ENCODE data around the gene OGFOD3.

Gene OGFOD3

DNA sequence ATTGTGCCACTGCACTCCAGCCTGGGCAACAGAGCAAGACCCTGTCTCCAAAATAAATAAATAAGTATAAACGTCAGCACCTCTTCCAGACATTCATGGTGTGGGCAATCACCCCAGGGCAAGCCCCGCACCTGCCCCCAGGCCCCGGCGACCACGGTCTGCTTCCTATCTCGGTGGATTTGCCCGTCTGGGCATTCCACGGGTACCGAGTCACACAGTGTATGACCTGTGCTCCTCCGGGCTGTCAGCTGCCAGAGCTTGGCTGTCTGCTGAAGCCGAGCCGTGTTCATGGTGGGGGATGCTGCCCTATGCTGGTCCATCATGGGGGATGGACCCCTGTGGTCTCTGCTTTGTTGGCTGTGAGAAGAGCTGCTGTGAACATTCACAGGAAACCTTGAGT lies 16.7 kb upstream of the OGFOD3 start:
- no peak overlapping the region for H3K9ac ChIP-seq (ENCODE audit: low read length in 5 of 5)
- H3K9me3 ChIP-seq (ENCODE audit: control insufficient read depth in 5 of 5, low read length in 5 of 5), result no peaks in the 10 kb centered on the region
- H3K27me3 ChIP-seq (ENCODE audit: control insufficient read depth in 5 of 5, insufficient read depth in 4 of 5, low read length in 5 of 5), result no peaks in the 10 kb centered on the region
- no peak overlapping the region for H3K27ac ChIP-seq (ENCODE audit: low read depth, low read length)
- peaks cover 0 to 31% (median 26%) of the 10 kb centered on the region in 5 donors for H3K36me3 ChIP-seq (ENCODE audit: control insufficient read depth in 5 of 5, insufficient read depth in 5 of 5, low read length in 5 of 5)
- H3K4me1 ChIP-seq (ENCODE audit: control insufficient read depth in 5 of 5, insufficient read depth in 5 of 5, low read length in 5 of 5), result peaks cover 0 to 7% (median 5%) of the 10 kb centered on the region in 5 donors
- no peak overlapping the region for H3K4me3 ChIP-seq (ENCODE audit: low read depth in 1 of 5, low read length in 5 of 5)

DNA sequence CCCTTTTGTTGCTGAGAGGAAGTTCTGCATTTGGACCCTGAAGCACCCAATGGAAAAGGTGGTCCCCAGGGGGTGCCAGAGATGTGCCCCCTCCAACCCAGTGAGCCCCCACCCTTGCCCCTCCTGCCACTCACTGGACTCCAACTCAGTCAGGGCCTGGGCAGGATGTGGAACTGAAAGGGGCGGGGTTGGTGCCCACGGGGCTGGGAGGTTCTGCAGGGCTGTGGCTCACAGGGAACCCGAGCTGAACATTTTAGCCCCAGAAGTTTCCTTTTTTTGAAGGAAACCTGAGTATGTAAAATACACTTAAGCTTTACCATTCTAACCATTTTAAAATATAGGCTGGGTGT lies 15.8 kb upstream of the OGFOD3 start:
- H3K27ac ChIP-seq (ENCODE audit: low read depth, low read length), result no peak overlapping the region
- no peaks in the 10 kb centered on the region for H3K27me3 ChIP-seq (ENCODE audit: control insufficient read depth in 5 of 5, insufficient read depth in 4 of 5, low read length in 5 of 5)
- peaks cover 0 to 40% (median 30%) of the 10 kb centered on the region in 5 donors for H3K36me3 ChIP-seq (ENCODE audit: control insufficient read depth in 5 of 5, insufficient read depth in 5 of 5, low read length in 5 of 5)
- H3K4me3 ChIP-seq (ENCODE audit: low read depth in 1 of 5, low read length in 5 of 5), result no peak overlapping the region
- no peaks in the 10 kb centered on the region for H3K9me3 ChIP-seq (ENCODE audit: control insufficient read depth in 5 of 5, low read length in 5 of 5)
- no peak overlapping the region for H3K9ac ChIP-seq (ENCODE audit: low read length in 5 of 5)
- no peaks in the 10 kb centered on the region for H3K4me1 ChIP-seq (ENCODE audit: control insufficient read depth in 5 of 5, insufficient read depth in 5 of 5, low read length in 5 of 5)

DNA sequence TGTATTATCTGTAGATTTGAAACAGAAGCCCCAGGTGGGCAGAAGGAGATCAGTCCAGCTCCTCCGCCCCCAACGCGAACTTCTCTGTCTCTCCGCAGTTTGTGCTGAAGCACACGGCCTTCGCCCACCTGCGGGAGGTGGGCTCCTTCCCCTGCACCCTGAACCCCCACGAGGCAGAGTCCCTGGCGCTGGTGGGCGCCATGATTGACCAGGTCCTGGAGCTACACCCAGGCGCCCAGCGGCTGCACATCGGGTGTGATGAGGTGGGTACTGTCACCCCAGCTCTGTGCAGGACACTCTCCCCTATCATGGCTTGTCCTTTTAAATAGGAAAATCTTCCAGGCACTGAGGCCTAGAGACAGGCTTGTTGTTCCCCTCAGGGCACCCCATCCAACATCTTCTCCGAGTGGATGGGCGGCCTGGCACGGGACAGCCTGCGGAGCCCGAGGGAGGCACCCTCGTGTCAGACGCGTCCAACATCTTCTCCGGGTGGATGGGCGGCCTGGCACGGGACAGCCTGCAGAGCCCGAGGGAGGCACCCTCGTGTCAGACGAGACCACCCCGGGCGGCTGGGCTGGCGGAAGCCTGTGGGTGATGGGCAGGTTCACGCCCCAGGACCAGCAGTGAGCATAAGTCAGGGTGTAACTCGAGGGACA lies 15.3 kb upstream of the OGFOD3 start:
- Histone ChIP-seq H3K36me3 (ENCODE audit: control insufficient read depth in 5 of 5, insufficient read depth in 5 of 5, low read length in 5 of 5) (peaks cover 0 to 41% (median 29%) of the 10 kb centered on the region in 5 donors), H3K4me3 (ENCODE audit: low read depth in 1 of 5, low read length in 5 of 5) (no peak overlapping the region)

GRCh38 chr17:82432017-82432416 lies 13.6 kb upstream of the OGFOD3 start:
- no peak overlapping the region for H3K27ac ChIP-seq (ENCODE audit: low read depth, low read length)
- no peaks in the 10 kb centered on the region for H3K27me3 ChIP-seq (ENCODE audit: control insufficient read depth in 5 of 5, insufficient read depth in 4 of 5, low read length in 5 of 5)
- no peak overlapping the region for H3K4me3 ChIP-seq (ENCODE audit: low read depth in 1 of 5, low read length in 5 of 5)
- H3K9me3 ChIP-seq (ENCODE audit: control insufficient read depth in 5 of 5, low read length in 5 of 5), result no peaks in the 10 kb centered on the region
- peaks cover 0 to 39% (median 26%) of the 10 kb centered on the region in 5 donors for H3K36me3 ChIP-seq (ENCODE audit: control insufficient read depth in 5 of 5, insufficient read depth in 5 of 5, low read length in 5 of 5)
- no peak overlapping the region for H3K9ac ChIP-seq (ENCODE audit: low read length in 5 of 5)
- no peaks in the 10 kb centered on the region for H3K4me1 ChIP-seq (ENCODE audit: control insufficient read depth in 5 of 5, insufficient read depth in 5 of 5, low read length in 5 of 5)

More for the DNA sequence above, 15.3 kb upstream of the OGFOD3 start:
- H3K4me1 ChIP-seq (ENCODE audit: control insufficient read depth in 5 of 5, insufficient read depth in 5 of 5, low read length in 5 of 5), result no peaks in the 10 kb centered on the region
- no peak overlapping the region for H3K27ac ChIP-seq (ENCODE audit: low read depth, low read length)
- no peaks in the 10 kb centered on the region for H3K27me3 ChIP-seq (ENCODE audit: control insufficient read depth in 5 of 5, insufficient read depth in 4 of 5, low read length in 5 of 5)
- no peaks in the 10 kb centered on the region for H3K9me3 ChIP-seq (ENCODE audit: control insufficient read depth in 5 of 5, low read length in 5 of 5)
- no peak overlapping the region for H3K9ac ChIP-seq (ENCODE audit: low read length in 5 of 5)

DNA sequence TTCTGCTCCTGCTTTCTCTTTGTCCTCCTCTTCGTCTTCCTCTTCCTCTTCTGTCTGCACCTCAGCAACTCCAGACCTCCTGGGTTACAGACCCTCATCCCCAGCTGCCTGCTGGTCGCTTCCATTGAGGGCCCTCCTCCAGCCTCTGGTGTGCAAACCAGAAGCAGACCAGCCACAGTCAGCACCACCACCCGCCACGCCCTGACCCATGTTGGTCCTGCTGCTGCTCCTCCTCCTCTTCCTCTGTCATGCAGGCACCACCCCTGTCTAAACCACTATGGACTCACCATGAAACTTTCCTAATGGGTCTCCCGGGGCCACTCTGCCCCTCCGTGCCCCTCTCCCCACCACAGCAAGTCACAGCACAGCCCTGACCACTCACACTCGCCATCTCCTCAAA lies 11.4 kb upstream of the OGFOD3 start:
- Histone ChIP-seq H3K27ac (ENCODE audit: low read depth, low read length) (no peak overlapping the region), H3K4me3 (ENCODE audit: low read depth in 1 of 5, low read length in 5 of 5) (no peak overlapping the region), H3K9me3 (ENCODE audit: control insufficient read depth in 5 of 5, low read length in 5 of 5) (no peaks in the 10 kb centered on the region), H3K36me3 (ENCODE audit: control insufficient read depth in 5 of 5, insufficient read depth in 5 of 5, low read length in 5 of 5) (peaks cover 0 to 20% (median 12%) of the 10 kb centered on the region in 5 donors), H3K9ac (ENCODE audit: low read length in 5 of 5) (no peak overlapping the region), H3K4me1 (ENCODE audit: control insufficient read depth in 5 of 5, insufficient read depth in 5 of 5, low read length in 5 of 5) (peaks cover 0 to 2% (median 1%) of the 10 kb centered on the region in 5 donors), H3K27me3 (ENCODE audit: control insufficient read depth in 5 of 5, insufficient read depth in 4 of 5, low read length in 5 of 5) (no peaks in the 10 kb centered on the region)

DNA sequence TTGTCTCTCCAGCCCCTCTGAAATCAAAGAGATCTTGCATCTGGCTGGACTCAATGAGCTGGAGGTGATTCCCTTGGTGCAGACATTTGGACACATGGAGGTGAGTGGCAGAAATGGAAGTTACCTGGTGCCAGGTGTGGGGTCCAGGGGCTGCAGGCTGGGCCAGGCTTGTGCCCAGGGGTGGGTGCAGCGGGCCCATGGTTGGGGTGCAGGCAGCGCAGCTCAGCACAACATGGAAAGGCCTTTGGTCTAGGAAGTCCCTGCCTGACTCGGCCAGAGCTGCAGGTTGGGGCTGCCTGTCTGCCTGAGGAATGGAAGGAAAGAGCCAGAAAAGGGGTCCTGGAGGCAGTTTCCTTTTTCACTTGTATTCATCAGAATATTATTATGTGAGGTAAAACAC lies 10.2 kb upstream of the OGFOD3 start:
- H3K27ac ChIP-seq (ENCODE audit: low read depth, low read length), result no peak overlapping the region
- no peak overlapping the region for H3K4me3 ChIP-seq (ENCODE audit: low read depth in 1 of 5, low read length in 5 of 5)
- peaks cover 2 to 13% (median 11%) of the 10 kb centered on the region in 5 donors for H3K4me1 ChIP-seq (ENCODE audit: control insufficient read depth in 5 of 5, insufficient read depth in 5 of 5, low read length in 5 of 5)
- no peaks in the 10 kb centered on the region for H3K9me3 ChIP-seq (ENCODE audit: control insufficient read depth in 5 of 5, low read length in 5 of 5)
- no peak overlapping the region for H3K9ac ChIP-seq (ENCODE audit: low read length in 5 of 5)
- no peaks in the 10 kb centered on the region for H3K27me3 ChIP-seq (ENCODE audit: control insufficient read depth in 5 of 5, insufficient read depth in 4 of 5, low read length in 5 of 5)
- H3K36me3 ChIP-seq (ENCODE audit: control insufficient read depth in 5 of 5, insufficient read depth in 5 of 5, low read length in 5 of 5), result peaks cover 0 to 13% (median 12%) of the 10 kb centered on the region in 5 donors

DNA sequence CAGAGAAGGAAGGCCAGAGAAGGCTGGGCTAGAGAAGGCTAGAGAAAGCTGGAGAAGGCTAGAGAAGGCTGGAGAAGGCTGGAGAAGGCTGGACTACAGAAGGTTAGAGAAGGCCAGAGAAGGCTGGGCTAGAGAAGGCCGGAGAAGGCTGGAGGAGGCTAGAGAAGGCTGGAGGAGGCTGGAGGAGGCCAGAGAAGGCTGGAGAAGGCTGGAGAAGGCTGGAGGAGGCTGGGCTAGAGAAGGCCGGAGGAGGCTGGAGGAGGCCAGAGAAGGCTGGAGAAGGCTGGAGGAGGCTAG lies 6.4 kb upstream of the OGFOD3 start:
- no peak overlapping the region for H3K4me3 ChIP-seq (ENCODE audit: low read depth in 1 of 5, low read length in 5 of 5)
- H3K36me3 ChIP-seq (ENCODE audit: control insufficient read depth in 5 of 5, insufficient read depth in 5 of 5, low read length in 5 of 5), result peaks cover 0 to 11% (median 4%) of the 10 kb centered on the region in 5 donors
- no peaks in the 10 kb centered on the region for H3K27me3 ChIP-seq (ENCODE audit: control insufficient read depth in 5 of 5, insufficient read depth in 4 of 5, low read length in 5 of 5)
- peaks cover 0 to 8% (median 7%) of the 10 kb centered on the region in 5 donors for H3K9me3 ChIP-seq (ENCODE audit: control insufficient read depth in 5 of 5, low read length in 5 of 5)
- no peak overlapping the region for H3K9ac ChIP-seq (ENCODE audit: low read length in 5 of 5)
- no peak overlapping the region for H3K27ac ChIP-seq (ENCODE audit: low read depth, low read length)
- H3K4me1 ChIP-seq (ENCODE audit: control insufficient read depth in 5 of 5, insufficient read depth in 5 of 5, low read length in 5 of 5), result peaks cover 2 to 13% (median 12%) of the 10 kb centered on the region in 5 donors

GRCh38 chr17:82424001-82424862 lies 5.8 kb upstream of the OGFOD3 start:
- peaks cover 2 to 18% (median 13%) of the 10 kb centered on the region in 5 donors for H3K4me1 ChIP-seq (ENCODE audit: control insufficient read depth in 5 of 5, insufficient read depth in 5 of 5, low read length in 5 of 5)
- H3K4me3 ChIP-seq (ENCODE audit: low read depth in 1 of 5, low read length in 5 of 5), result peak overlapping the region in 3 of 5 donors; percentile 46 to 56 (median 52)
- H3K27me3 ChIP-seq (ENCODE audit: control insufficient read depth in 5 of 5, insufficient read depth in 4 of 5, low read length in 5 of 5), result no peaks in the 10 kb centered on the region
- H3K27ac ChIP-seq (ENCODE audit: low read depth, low read length), result no peak overlapping the region
- peaks cover 0 to 8% (median 7%) of the 10 kb centered on the region in 5 donors for H3K9me3 ChIP-seq (ENCODE audit: control insufficient read depth in 5 of 5, low read length in 5 of 5)
- peaks cover 0 to 6% (median 3%) of the 10 kb centered on the region in 5 donors for H3K36me3 ChIP-seq (ENCODE audit: control insufficient read depth in 5 of 5, insufficient read depth in 5 of 5, low read length in 5 of 5)
- H3K9ac ChIP-seq (ENCODE audit: low read length in 5 of 5), result no peak overlapping the region

GRCh38 chr17:82419540-82419939 lies 1.2 kb upstream of the OGFOD3 start:
- H3K27ac ChIP-seq (ENCODE audit: low read depth, low read length), result no peak overlapping the region
- peaks cover 0 to 8% (median 7%) of the 10 kb centered on the region in 5 donors for H3K9me3 ChIP-seq (ENCODE audit: control insufficient read depth in 5 of 5, low read length in 5 of 5)
- peaks cover 6 to 28% (median 25%) of the 10 kb centered on the region in 5 donors for H3K4me1 ChIP-seq (ENCODE audit: control insufficient read depth in 5 of 5, insufficient read depth in 5 of 5, low read length in 5 of 5)
- H3K9ac ChIP-seq (ENCODE audit: low read length in 5 of 5), result peak overlapping the region in 4 of 5 donors; percentile 85 to 90 (median 88)
- H3K27me3 ChIP-seq (ENCODE audit: control insufficient read depth in 5 of 5, insufficient read depth in 4 of 5, low read length in 5 of 5), result no peaks in the 10 kb centered on the region
- H3K36me3 ChIP-seq (ENCODE audit: control insufficient read depth in 5 of 5, insufficient read depth in 5 of 5, low read length in 5 of 5), result peaks cover 0 to 3% (median 2%) of the 10 kb centered on the region in 5 donors
- peak overlapping the region in 4 of 5 donors; percentile 44 to 95 (median 86) for H3K4me3 ChIP-seq (ENCODE audit: low read depth in 1 of 5, low read length in 5 of 5)

GRCh38 chr17:82416771-82417170 lies 1.6 kb downstream of the OGFOD3 start:
- Histone ChIP-seq H3K27me3 (ENCODE audit: control insufficient read depth in 5 of 5, insufficient read depth in 4 of 5, low read length in 5 of 5) (no peaks in the 10 kb centered on the region), H3K9me3 (ENCODE audit: control insufficient read depth in 5 of 5, low read length in 5 of 5) (no peaks in the 10 kb centered on the region), H3K36me3 (ENCODE audit: control insufficient read depth in 5 of 5, insufficient read depth in 5 of 5, low read length in 5 of 5) (peaks cover 0 to 8% (median 5%) of the 10 kb centered on the region in 5 donors), H3K4me1 (ENCODE audit: control insufficient read depth in 5 of 5, insufficient read depth in 5 of 5, low read length in 5 of 5) (peaks cover 6 to 23% (median 20%) of the 10 kb centered on the region in 5 donors), H3K27ac (ENCODE audit: low read depth, low read length) (no peak overlapping the region), H3K9ac (ENCODE audit: low read length in 5 of 5) (no peak overlapping the region), H3K4me3 (ENCODE audit: low read depth in 1 of 5, low read length in 5 of 5) (no peak overlapping the region)
